IPS-NIHi7 (cell line): ENCODE results near the gene ACTL10.
"Not testable (repeated sequence)": the region's sequence is repeated elsewhere in the genome, so short reads cannot be mapped to it uniquely, and the experiment has no call there.

Experiments used
- DNase-seq: peaks from one replicate; pipeline ENCODE4 v3.0.0; 2012; ENCODE audit warnings: mixed read lengths; ENCODE audit errors: extremely low spot score

Gene ACTL10

DNA sequence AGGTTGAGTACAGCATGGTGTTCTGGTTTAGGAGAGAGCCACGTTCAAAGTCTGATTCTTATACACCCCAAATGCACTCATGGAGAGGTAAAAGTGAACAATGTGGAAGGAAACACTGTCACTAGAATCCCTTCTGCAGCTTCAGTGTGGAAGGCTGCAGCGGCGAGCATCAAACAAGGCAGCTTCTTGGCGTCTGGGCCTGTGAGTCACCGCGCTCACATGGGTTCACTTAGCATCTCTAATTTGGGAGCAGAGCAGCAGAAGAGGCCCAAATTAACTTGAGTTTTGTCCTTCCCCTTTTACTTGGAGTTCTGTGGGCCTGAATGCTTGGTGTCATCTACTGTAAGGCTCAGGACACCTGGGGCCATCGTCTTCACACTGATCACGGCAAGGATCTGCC is 30.4 kb downstream of the ACTL10 start:
- no peak for DNase-seq

DNA sequence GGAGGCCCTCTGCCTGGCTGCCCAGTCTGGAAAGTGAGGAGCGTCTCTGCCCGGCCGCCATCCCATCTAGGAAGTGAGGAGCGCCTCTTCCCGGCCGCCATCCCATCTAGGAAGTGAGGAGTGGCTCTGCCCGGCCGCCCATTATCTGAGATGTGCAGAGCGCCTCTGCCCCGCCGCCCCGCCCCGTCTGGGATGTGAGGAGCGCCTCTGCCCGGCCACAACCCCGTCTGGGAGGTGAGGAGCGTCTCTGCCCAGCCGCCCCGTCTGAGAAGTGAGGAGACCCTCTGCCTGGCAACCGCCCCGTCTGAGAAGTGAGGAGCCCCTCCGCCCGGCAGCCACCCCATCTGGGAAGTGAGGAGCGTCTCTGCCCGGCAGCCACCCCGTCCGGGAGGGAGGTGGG is 32.2 kb downstream of the ACTL10 start:
- not testable (repeated sequence) for DNase-seq

DNA sequence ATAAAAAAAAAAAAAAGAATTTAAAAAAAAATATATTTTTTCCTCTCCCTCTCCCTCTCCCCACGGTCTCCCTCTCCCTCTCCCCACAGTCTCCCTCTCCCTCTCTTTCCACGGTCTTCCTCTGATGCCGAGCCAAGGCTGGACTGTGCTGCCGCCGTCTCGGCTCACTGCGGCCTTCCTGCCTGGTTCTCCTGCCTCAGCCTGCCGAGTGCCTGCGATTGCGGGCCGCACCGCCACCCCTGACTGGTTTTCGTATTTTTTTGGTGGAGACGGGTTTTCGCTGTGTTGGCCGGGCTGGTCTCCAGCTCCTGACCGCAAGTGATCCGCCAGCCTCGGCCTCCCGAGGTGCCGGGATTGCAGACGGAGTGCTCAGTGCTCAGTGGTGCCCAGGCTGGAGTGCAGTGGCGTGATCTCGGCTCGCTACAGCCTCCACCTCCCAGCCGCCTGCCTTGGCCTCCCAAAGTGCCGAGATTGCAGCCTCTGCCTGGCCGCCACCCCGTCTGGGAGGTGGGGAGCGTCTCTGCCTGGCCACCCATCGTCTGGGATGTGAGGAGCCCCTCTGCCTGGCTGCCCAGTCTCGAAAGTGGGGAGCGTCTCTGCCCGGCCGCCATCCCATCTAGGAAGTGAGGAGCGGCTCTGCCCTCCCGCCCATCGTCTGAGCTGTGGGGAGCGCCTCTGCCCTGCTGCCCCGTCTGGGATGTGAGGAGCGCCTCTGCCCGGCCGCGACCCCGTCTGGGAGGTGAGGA is 34.1 kb downstream of the ACTL10 start:
- not testable (repeated sequence) for DNase-seq

DNA sequence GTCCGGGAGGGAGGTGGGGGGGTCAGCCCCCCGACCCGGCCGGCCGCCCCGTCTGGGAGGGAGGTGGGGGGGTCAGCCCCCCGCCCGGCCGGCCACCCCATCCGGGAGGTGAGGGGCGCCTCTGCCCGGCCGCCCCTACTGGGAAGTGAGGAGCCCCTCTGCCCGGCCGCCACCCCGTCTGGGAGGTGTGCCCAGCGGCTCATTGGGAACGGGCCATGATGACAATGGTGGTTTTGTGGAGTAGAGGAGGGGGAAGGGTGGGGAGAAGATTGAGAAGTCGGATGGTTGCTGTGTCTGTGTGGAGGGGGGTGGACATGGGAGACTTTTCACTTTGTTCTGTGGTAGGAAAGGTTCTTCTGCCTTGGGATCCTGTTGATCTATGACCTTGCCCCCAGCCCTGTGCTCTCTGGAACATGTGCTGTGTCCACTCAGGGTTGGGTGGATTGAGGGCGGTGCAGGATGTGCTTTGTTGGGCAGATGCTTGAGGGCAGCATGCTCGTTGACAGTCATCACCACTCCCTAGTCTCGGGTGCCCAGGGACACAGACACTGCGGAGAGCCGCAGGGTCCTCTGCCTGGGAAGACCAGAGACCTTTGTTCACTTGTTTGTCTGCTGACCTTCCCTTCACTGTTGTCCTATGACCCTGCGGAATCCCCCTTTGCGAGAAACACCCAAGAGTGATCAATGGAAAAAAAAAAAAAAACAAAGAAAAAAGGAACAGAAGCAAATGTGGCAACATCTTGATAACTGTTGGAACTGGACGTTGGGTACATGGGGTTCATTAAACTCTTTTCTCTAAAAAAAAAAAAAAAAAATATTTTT is 35.1 kb downstream of the ACTL10 start:
- no peak for DNase-seq

DNA sequence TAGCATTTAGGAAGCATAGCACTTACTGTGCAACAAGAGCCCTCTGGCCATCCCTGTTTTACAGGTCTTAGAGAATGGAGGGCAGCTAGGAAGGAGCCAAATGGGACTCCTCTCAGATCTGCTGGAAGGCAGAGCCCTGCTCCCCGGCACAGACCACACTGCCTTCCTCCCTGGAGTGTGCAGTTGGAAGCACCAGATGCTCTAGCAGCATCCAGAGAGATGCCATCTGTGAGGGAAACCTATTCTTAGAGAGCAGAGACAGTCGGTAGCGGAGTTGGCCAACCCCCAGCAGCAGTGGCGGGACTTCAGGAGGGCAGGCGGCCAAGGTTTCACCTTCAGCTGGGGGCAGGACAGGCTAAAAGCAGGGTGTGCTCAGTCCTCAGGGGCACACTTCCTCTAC is 36.1 kb downstream of the ACTL10 start:
- no peak for DNase-seq

DNA sequence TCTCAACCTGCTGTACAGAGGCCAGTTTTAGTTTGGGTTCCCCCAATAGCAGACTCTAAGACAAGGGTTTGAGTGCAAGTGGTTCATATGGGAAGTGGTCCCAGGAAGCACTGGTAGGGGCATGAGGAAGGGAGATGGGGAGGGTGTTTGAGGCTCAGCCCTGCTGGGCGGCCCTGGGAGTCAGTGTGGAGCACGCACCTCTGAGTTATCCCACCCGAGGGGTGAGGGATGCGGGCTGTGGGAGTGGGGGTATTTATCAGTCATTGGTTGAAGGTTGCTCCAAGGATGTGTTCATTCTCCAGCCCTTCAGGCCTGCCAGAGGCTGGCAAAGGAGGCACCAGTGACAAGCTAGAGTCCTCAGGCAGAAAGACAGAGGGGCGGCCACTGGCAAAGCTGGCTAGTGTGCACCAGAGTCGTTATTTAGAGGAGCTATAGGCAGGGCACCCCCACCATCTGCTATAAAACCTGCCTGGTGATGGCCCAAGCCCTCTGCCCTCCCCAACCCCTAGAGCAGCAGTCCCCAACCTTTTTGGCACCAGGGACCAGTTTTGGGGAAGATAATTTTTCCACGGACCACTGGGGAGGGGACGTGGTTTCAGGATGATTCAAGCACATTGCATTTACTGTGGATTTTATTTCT is 36.9 kb downstream of the ACTL10 start:
- no peak for DNase-seq

DNA sequence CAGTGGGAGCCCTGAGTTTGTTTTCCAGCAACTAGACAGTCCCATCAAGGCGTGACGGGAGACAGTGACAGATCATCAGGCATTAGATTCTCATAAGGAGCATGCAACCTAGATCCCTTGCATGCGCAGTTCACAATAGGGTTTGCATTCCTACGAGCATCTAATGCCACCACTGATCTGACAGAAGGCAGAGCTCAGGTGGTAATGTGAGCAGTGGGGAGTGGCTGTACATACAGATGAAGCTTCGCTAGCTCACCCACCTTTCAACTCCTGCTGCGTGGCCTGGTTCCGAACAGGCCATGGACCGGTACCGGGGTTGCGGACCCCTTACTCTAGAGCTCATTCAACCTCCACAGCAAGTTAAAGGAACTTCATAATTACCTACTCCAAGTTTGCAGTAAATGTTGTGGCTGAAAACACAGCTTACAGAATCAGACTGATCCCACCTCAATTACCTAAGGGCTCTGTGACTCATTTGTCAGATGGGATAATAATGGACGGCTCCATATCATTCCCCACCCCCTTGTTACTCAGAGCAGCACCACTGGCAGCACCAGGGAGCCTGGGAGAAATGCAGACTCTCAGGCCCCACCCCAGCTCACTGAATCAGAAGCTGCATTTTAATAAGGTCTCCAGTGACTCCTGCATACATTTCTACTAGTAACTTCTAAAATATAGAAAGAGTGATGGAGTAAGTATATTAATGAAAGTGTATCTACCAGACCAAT is 37.6 kb downstream of the ACTL10 start:
- no peak for DNase-seq

DNA sequence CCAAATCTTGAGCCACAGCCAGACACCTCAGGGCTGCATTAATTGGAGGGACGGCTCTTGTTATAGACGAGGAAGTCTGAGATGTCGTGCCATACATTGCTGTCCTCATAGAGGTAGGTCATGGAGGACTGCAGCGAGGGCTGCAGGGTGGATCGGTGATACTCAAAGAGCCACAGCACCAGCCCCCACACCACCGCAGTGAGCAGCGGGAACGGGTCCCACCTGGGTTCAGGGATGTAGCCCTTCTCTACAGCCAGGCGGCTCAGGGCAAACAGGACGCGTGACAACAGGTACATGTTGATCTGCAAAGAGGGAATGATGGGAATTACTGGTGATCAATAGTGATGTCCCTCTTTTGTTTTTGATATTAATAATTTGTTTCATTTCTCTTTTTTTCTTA is 40.9 kb downstream of the ACTL10 start:
- DNase-seq = no peak

DNA sequence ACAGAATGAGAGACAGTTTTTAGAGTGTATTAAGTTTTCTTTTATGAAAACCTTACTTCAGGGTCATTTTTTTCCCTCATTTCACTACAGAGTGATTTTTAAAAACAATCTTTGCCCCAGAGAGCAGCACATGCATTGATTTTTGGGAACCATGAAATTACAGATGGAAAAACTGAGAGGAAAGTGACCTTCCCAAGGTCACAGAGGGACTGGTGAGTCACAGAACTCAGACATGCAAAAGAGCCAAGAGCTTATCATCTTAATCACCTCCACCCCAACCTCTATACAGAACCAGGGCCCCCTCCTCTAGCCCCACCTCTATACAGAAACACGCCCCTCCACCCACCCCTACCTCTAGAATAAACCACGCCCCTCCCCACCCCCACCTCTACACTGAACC is 42.7 kb downstream of the ACTL10 start:
- DNase-seq = no peak

DNA sequence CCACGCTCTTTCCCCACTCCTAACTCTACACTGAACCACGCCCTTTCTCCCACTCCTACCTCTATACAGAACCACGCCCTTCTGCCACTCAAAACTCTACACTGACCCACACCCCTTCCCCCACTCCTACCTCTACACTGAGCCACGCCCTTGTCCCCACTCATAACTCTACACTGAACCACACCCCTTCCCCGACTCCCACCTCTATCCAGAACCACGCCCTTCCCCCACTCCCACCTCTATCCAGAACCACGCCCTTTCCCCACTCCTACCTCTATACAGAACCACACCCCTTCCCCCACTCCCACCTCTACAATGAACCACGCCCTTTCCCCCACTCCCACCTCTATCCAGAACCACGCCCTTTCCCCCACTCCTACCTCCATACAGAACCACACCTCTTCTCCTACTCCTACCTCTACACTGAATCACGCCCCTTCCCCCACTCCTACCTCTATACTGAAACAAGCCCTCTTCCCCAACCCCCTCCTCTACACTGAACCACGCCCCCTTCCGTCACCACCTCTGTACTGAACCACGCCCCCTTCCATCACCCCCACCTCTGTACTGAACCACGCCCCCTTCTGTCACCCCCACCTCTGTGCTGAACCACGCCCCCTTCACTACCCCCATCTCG is 43.3 kb downstream of the ACTL10 start:
- DNase-seq = peak; percentile 59

DNA sequence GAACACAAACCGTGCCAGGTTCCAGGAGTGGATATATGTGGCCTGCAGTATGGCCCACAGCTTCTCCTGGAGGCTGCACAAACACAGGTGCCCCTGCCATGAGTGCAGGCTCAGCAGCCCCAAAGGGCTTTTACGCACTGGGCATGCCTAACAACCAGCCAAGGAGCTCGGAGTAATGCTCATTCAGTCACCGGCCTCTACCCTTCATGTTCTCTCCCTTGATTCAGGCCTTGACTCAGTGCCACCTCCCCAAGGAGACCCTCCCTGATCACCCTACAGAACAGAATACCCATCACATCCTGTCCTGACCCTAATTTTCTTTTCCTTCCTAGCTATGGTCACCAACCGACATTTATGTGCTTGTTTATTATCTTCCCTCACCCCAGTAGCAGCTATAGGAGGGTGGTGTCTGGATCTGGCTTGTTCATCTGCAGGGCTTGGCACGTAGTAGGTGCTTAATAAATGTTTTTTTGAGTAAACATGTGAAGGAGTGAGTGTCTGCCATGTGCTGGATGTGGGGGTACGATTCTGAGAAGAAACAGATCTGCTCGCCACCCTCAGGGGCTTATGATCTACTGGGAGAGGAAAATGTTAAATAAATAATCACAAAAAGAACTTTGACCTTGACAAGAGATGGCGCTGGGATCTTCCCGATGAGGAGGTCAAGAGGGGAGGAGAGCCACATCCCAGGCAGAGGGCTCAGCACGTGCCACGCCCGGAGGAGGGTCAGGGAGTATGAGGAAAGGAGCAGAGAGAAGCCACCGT is 44.1 kb downstream of the ACTL10 start:
- no peak for DNase-seq

DNA sequence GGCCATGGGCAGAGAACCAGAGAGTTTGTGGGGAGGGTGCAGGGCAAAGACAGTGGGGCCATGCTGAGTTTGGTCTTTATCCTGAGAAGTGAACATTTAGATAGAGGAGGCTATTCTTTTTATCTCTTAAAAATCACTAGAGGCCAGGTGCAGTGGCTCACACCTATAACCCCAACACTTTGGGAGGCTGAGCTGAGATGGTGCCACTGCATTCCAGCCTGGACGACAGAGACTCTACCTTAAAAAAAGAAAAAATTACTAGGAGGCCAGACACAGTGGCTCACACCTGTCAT is 44.6 kb downstream of the ACTL10 start:
- no peak for DNase-seq

DNA sequence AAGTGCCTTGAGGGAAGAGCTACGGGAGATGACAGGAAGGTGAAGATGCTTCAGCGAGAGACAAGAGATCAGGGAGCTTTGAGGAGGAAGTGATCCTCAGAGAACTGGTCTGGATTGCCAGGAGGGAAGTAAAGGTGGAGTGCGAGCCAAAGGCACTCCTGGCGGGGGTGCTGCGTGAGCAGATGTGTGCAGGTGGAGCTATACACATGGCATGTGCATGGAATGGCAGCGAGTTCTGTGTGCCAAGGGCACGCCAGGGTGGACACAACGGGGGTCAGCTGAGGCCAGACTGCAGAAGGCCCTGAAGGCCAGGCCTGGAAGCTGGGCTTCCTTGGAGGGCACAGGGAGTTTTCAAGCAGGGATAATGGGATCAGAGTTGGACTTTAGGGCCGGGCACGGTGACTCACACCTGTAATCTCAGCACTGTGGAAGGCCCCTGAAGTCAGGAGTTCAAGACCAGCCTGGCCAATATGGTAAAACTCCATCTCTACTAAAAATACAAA is 47.2 kb downstream of the ACTL10 start:
- no peak for DNase-seq

DNA sequence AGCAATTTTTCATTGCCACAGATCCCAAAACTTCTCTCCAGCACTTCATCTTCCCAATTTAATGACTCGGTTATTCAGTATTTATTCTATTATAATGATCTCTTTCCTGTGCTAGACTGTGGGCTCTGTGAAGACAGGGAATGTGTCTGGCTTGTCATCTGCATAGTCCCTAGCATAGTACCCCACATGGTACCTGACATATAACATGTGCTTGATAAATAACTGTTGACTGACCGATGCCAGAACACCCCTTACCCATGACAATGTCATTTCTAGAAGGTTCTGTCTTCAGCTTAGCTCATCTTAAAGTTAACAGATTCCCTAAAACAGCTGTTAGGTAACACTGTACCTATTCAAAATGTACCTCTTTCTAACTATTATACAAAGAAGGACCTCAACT is 49.8 kb downstream of the ACTL10 start:
- no peak for DNase-seq
